HCT116 (cell line): ENCODE measurements around the gene CCDC91. TPM values are rescaled to one million over a fixed set of nuclear protein-coding genes. Genes with fewer than 3 reads are reported as not detected.

Experiments
- ATAC-seq: fragments of 200-7000 bp; cut with Tn5 transposase; 2 replicates; pipeline ENCODE4 v1.9.1; 2020; ENCODE audit warnings: mild to moderate bottlenecking, moderate library complexity
- BruUV-seq: library from RNA; stranded (reverse); fragments of 400-500 nt; replicated peaks from 2 replicates; lab custom pipeline; 2021; lab: Mats Ljungman, UMichigan
- CTCF ChIA-PET: fragments of 300-600 bp; sonication (Branson Sonifier 250); formaldehyde crosslinking; loops from one replicate; lab custom pipeline; 2021; ENCODE audit warnings: antibody characterized with exemption; lab: Charles Lee
- POLR2A ChIA-PET: fragments of 300-600, 350-600 bp; sonication (Branson Sonifier 250); formaldehyde crosslinking; loops from one replicate; lab custom pipeline; 2021; ENCODE audit warnings: antibody characterized with exemption; lab: Charles Lee
- RAD21 ChIA-PET, 2 experiments: fragments of 300-600 bp; sonication (Branson Sonifier 250); formaldehyde crosslinking; loops; one replicate each; lab custom pipeline; 2023; ENCODE audit warnings: low total read pairs in 2 of 2; ENCODE audit not compliant: uncharacterized antibody in 2 of 2, unreplicated experiment in 2 of 2, low non-redundant PET in 1 of 2; lab: Charles Lee
- DNase-seq: peaks from one replicate; pipeline ENCODE4 v3.0.0-alpha.2; 2010; ENCODE audit warnings: low read depth, low spot score
- H2AFZ ChIP-seq: fragments of 200-600 bp; shearing (Covaris generic), sonication (generic); 2 replicates; pipeline ENCODE4 v1.6.1; 2017; ENCODE audit warnings: low read depth, mixed run types, mixed read lengths, antibody characterized with exemption, low read length; ENCODE audit not compliant: poor library complexity, severe bottlenecking
- H3K27ac ChIP-seq: 2 replicates; pipeline ENCODE4 v1.5.1; 2012; ENCODE audit warnings: low read depth, low read length
- H3K27me3 ChIP-seq: fragments of 200-600 bp; sonication (generic); 2 replicates; pipeline ENCODE4 v1.6.1; 2016; ENCODE audit warnings: mixed run types, low read length, mixed read lengths; ENCODE audit not compliant: insufficient read depth
- H3K36me3 ChIP-seq, 2 experiments: fragments of 200-500 bp in 1 of 2; fragments of 200-600 bp in 1 of 2; sonication (Bioruptor generic) in 1 of 2; sonication (generic) in 1 of 2; 2 replicates each; pipeline versions ENCODE4 v1.5.1 to v1.6.1; 2014 to 2016; ENCODE audit warnings: low read length in 2 of 2, inconsistent platforms in 1 of 2, mixed read lengths in 1 of 2, mixed run types in 1 of 2; ENCODE audit not compliant: insufficient read depth in 2 of 2, control insufficient read depth in 1 of 2
- H3K4me1 ChIP-seq, 2 experiments: fragments of 200-600 bp in 1 of 2; sonication (generic) in 1 of 2; 2 replicates each; pipeline versions ENCODE4 v1.5.1 to v1.6.1; 2012 to 2017; ENCODE audit warnings: low read length in 2 of 2, inconsistent platforms in 1 of 2, mild to moderate bottlenecking in 1 of 2, mixed read lengths in 1 of 2, mixed run types in 1 of 2, moderate library complexity in 1 of 2; ENCODE audit not compliant: insufficient read depth in 2 of 2, control insufficient read depth in 1 of 2
- H3K4me2 ChIP-seq: fragments of 200-600 bp; sonication (generic); 2 replicates; pipeline ENCODE4 v1.6.1; 2017; ENCODE audit warnings: mixed run types, low read length, mixed read lengths
- H3K4me3 ChIP-seq, 2 experiments: fragments of 200-600 bp in 1 of 2; sonication (generic) in 1 of 2; replicated peaks in 1 of 2; 2 replicates each; pipeline ENCODE4 v1.5.1; 2011 to 2016; ENCODE audit warnings: low read length in 2 of 2, control low read depth in 1 of 2, low read depth in 1 of 2, mild to moderate bottlenecking in 1 of 2, mixed read lengths in 1 of 2, mixed run types in 1 of 2
- H3K79me2 ChIP-seq: fragments of 200-600 bp; sonication (generic); 2 replicates; pipeline ENCODE4 v1.6.1; 2017; ENCODE audit warnings: mild to moderate bottlenecking, mixed run types, low read length, moderate library complexity, mixed read lengths; ENCODE audit not compliant: insufficient read depth
- H3K9ac ChIP-seq: fragments of 200-600 bp; sonication (generic); 2 replicates; pipeline ENCODE4 v1.6.1; 2016; ENCODE audit warnings: low read length, mixed read lengths
- H3K9me2 ChIP-seq: fragments of 200-600 bp; sonication (generic), shearing (Covaris generic); 2 replicates; pipeline ENCODE4 v1.6.1; 2017; ENCODE audit warnings: mixed run types, mild to moderate bottlenecking, moderate library complexity; ENCODE audit not compliant: insufficient read depth
- H3K9me3 ChIP-seq, 2 experiments: fragments of 200-500 bp in 1 of 2; fragments of 200-600 bp in 1 of 2; sonication (Bioruptor generic) in 1 of 2; sonication (generic) in 1 of 2; 2 replicates each; pipeline ENCODE4 v1.6.1; 2014 to 2017; ENCODE audit warnings: low read length in 2 of 2, mixed read lengths in 2 of 2, inconsistent platforms in 1 of 2, low read depth in 1 of 2, mild to moderate bottlenecking in 1 of 2, mixed run types in 1 of 2, moderate library complexity in 1 of 2; ENCODE audit not compliant: control insufficient read depth in 1 of 2, insufficient read depth in 1 of 2
- H4K20me1 ChIP-seq: fragments of 200-600 bp; sonication (generic), shearing (Covaris generic); 2 replicates; pipeline ENCODE4 v1.6.1; 2017; ENCODE audit warnings: mixed run types, mild to moderate bottlenecking, moderate library complexity; ENCODE audit not compliant: insufficient read depth
- CBX3 ChIP-seq: IDR thresholded peaks from 2 replicates; pipeline ENCODE4 v1.6.1; 2012; ENCODE audit warnings: low read depth
- EGR1 ChIP-seq: IDR thresholded peaks from 2 replicates; pipeline ENCODE4 v1.6.1; 2012; ENCODE audit warnings: low read depth
- ELF1 ChIP-seq: IDR thresholded peaks from 2 replicates; pipeline ENCODE4 v1.6.1; 2012; ENCODE audit warnings: low read depth, borderline replicate concordance
- EZH2 ChIP-seq: fragments of 200-600 bp; sonication (generic); IDR thresholded peaks from 2 replicates; pipeline ENCODE4 v1.6.1; 2017; ENCODE audit warnings: antibody characterized with exemption, mixed run types
- EZH2phosphoT487 ChIP-seq: fragments of 200-600 bp; IDR thresholded peaks from 2 replicates; pipeline ENCODE4 v1.6.1; 2018; ENCODE audit warnings: antibody characterized with exemption, borderline replicate concordance
- FOSL1 ChIP-seq: IDR thresholded peaks from 2 replicates; pipeline ENCODE4 v1.6.1; 2012; ENCODE audit warnings: low read depth
- POLR2A ChIP-seq: IDR thresholded peaks from 2 replicates; pipeline ENCODE4 v1.7.0; 2011; ENCODE audit warnings: borderline replicate concordance; ENCODE audit not compliant: insufficient read depth, insufficient read length; ENCODE audit errors: extremely low read depth
- POLR2AphosphoS5 ChIP-seq: IDR thresholded peaks from 2 replicates; pipeline ENCODE4 v1.6.1; 2011; ENCODE audit warnings: mild to moderate bottlenecking, low read depth, low read length, moderate library complexity
- RAD21 ChIP-seq: IDR thresholded peaks from 2 replicates; pipeline ENCODE4 v1.6.1; 2012; ENCODE audit warnings: low read depth, mild to moderate bottlenecking
- SIN3A ChIP-seq: IDR thresholded peaks from 2 replicates; pipeline ENCODE4 v1.6.1; 2012; ENCODE audit warnings: low read depth
- SP1 ChIP-seq: IDR thresholded peaks from 2 replicates; pipeline ENCODE4 v1.6.1; 2012; ENCODE audit warnings: low read depth
- TCF7L2 ChIP-seq: IDR thresholded peaks from 2 replicates; pipeline ENCODE4 v1.7.0; 2011; ENCODE audit warnings: borderline replicate concordance, inconsistent platforms; ENCODE audit not compliant: insufficient read depth, insufficient read length; ENCODE audit errors: extremely low read depth
- YY1 ChIP-seq: IDR thresholded peaks from 2 replicates; pipeline ENCODE4 v1.6.1; 2011; ENCODE audit warnings: low read length, low read depth, moderate library complexity, mild to moderate bottlenecking; ENCODE audit not compliant: insufficient replicate concordance; ENCODE audit errors: extremely low read depth
- ZFX ChIP-seq: fragments of 450-650 bp; IDR thresholded peaks from 2 replicates; pipeline ENCODE4 v1.6.1; 2017
- ZNF274 ChIP-seq: fragments of 200-500 bp; sonication (Bioruptor generic); IDR thresholded peaks from 2 replicates; pipeline ENCODE4 v1.6.1; 2014; ENCODE audit warnings: mild to moderate bottlenecking, low read depth, low read length, inconsistent platforms
- intact Hi-C: fragments of 100-400 bp; cut with micrococcal nuclease; formaldehyde crosslinking; loops from 2 replicates; pipeline ENCODE4 v1.10.0; 2022
- total RNA-seq: library from RNA; stranded (reverse); gene quantifications from one replicate; pipeline ENCODE4 v1.2.1, GENCODE V29; 2021; ENCODE audit not compliant: unreplicated experiment
- TF ChIP-seq, protein P1 (sequence below), 3 experiments: fragments of 200-600 bp in 1 of 3; sonication (generic) in 1 of 3; IDR thresholded peaks in 2 of 3; conservative IDR thresholded peaks in 1 of 3; 2 replicates each; pipeline ENCODE4 v1.5.1; 2012 to 2017; ENCODE audit warnings: low read depth in 2 of 3, low read length in 2 of 3, antibody characterized with exemption in 1 of 3, borderline replicate concordance in 1 of 3, control low read depth in 1 of 3, mild to moderate bottlenecking in 1 of 3, mixed read lengths in 1 of 3, mixed run types in 1 of 3, moderate library complexity in 1 of 3; ENCODE audit not compliant: insufficient read depth in 1 of 3
- TF ChIP-seq, protein P2 (sequence below): IDR thresholded peaks from 2 replicates; pipeline ENCODE4 v1.6.1; 2012
- TF ChIP-seq, protein P3 (sequence below): IDR thresholded peaks from 2 replicates; pipeline ENCODE4 v1.6.1; 2012; ENCODE audit warnings: low read depth

Gene CCDC91
- total RNA-seq, 1 experiment from 2014 or later: 18.1 TPM

DNA sequence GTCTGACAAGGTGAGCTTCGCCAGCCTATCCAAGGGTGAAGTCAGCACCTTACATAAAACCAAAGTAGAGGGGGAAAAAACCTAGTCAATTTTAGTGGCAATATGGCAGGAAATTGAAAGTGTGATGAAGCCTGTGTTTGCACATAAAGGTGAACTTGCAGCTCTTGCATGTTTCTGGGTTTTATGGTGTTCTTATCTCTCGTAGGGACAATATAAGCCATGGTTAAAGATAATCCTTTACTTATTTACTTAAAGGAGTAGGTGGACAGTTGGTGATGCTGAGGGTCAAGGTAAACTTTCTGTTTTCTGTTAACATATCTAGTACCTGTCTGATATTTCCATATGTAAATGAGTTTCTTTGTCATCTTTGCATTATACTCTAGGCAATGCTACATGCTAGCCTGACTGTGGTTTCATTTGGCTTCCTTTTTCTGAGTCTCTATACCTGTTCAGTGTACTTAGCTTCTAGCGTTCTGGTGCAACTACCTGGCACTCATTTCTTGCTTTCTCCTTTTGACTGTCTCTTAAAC is 32.8 kb downstream of the CCDC91 start:
- no peak for DNase-seq
- Histone ChIP-seq H3K79me2 (no peaks in the 10 kb centered on the region), H2AFZ (no peak overlapping the region), H4K20me1 (no peaks in the 10 kb centered on the region), H3K9me2 (no peaks in the 10 kb centered on the region), H3K27me3 (no peaks in the 10 kb centered on the region), H3K4me1 (no peaks in the 10 kb centered on the region), H3K9me3 (no peaks in the 10 kb centered on the region), H3K4me2 (no peak overlapping the region), H3K9ac (no peak overlapping the region), H3K4me3 (no peak overlapping the region), H3K27ac (no peak overlapping the region), H3K36me3 (no peaks in the 10 kb centered on the region)
- RAD21 ChIA-PET: no interaction called here
- CTCF ChIA-PET: no interaction called here
- no peak for TF ChIP-seq ELF1
- no peak for TF ChIP-seq EZH2phosphoT487
- TF ChIP-seq, protein P1, sequence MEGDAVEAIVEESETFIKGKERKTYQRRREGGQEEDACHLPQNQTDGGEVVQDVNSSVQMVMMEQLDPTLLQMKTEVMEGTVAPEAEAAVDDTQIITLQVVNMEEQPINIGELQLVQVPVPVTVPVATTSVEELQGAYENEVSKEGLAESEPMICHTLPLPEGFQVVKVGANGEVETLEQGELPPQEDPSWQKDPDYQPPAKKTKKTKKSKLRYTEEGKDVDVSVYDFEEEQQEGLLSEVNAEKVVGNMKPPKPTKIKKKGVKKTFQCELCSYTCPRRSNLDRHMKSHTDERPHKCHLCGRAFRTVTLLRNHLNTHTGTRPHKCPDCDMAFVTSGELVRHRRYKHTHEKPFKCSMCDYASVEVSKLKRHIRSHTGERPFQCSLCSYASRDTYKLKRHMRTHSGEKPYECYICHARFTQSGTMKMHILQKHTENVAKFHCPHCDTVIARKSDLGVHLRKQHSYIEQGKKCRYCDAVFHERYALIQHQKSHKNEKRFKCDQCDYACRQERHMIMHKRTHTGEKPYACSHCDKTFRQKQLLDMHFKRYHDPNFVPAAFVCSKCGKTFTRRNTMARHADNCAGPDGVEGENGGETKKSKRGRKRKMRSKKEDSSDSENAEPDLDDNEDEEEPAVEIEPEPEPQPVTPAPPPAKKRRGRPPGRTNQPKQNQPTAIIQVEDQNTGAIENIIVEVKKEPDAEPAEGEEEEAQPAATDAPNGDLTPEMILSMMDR (IDR thresholded peaks at IDR 0.05 in 2 of 3, conservative IDR thresholded peaks at IDR 0.05 in 1 of 3; ENCODE audit: borderline replicate concordance in 1 of 3, insufficient read depth in 1 of 3, low read depth in 2 of 3, low read length in 2 of 3): no peak
- TF ChIP-seq SIN3A: no peak
- TF ChIP-seq POLR2AphosphoS5: no peak
- TF ChIP-seq POLR2A: no peak
- no peak for TF ChIP-seq SP1
- TF ChIP-seq EZH2: no peak
- TF ChIP-seq EGR1: no peak
- no peak for TF ChIP-seq YY1
- no peak for TF ChIP-seq CBX3
- TF ChIP-seq FOSL1: no peak
- no peak for TF ChIP-seq ZFX
- TF ChIP-seq, protein P2, sequence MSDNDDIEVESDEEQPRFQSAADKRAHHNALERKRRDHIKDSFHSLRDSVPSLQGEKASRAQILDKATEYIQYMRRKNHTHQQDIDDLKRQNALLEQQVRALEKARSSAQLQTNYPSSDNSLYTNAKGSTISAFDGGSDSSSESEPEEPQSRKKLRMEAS: no peak
- TF ChIP-seq, protein P3, sequence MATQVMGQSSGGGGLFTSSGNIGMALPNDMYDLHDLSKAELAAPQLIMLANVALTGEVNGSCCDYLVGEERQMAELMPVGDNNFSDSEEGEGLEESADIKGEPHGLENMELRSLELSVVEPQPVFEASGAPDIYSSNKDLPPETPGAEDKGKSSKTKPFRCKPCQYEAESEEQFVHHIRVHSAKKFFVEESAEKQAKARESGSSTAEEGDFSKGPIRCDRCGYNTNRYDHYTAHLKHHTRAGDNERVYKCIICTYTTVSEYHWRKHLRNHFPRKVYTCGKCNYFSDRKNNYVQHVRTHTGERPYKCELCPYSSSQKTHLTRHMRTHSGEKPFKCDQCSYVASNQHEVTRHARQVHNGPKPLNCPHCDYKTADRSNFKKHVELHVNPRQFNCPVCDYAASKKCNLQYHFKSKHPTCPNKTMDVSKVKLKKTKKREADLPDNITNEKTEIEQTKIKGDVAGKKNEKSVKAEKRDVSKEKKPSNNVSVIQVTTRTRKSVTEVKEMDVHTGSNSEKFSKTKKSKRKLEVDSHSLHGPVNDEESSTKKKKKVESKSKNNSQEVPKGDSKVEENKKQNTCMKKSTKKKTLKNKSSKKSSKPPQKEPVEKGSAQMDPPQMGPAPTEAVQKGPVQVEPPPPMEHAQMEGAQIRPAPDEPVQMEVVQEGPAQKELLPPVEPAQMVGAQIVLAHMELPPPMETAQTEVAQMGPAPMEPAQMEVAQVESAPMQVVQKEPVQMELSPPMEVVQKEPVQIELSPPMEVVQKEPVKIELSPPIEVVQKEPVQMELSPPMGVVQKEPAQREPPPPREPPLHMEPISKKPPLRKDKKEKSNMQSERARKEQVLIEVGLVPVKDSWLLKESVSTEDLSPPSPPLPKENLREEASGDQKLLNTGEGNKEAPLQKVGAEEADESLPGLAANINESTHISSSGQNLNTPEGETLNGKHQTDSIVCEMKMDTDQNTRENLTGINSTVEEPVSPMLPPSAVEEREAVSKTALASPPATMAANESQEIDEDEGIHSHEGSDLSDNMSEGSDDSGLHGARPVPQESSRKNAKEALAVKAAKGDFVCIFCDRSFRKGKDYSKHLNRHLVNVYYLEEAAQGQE: no peak
- TF ChIP-seq TCF7L2: no peak
- TF ChIP-seq ZNF274: no peak
- TF ChIP-seq RAD21: no peak
- intact Hi-C loops: no loop called here
- BruUV-seq: no TSS peak
- POLR2A ChIA-PET: no interaction called here
- ATAC-seq: no peak
